HK-2 (cell line): ENCODE measurements around the gene ANK2.
A peak's percentile ranks its signal among the peaks of the same experiment; 100 is the strongest.
"Not testable (repeated sequence)": the region's sequence is repeated elsewhere in the genome, so short reads cannot be mapped to it uniquely, and the experiment has no call there.

Experiments used
- DNase-seq: peaks from one replicate; pipeline ENCODE4 v3.0.0-alpha.2; 2018; ENCODE audit not compliant: unreplicated experiment

Gene ANK2

GRCh38 chr4:113148925-113149324, 99.5 kb downstream of the ANK2 start:
- DNase-seq = no peak

DNA sequence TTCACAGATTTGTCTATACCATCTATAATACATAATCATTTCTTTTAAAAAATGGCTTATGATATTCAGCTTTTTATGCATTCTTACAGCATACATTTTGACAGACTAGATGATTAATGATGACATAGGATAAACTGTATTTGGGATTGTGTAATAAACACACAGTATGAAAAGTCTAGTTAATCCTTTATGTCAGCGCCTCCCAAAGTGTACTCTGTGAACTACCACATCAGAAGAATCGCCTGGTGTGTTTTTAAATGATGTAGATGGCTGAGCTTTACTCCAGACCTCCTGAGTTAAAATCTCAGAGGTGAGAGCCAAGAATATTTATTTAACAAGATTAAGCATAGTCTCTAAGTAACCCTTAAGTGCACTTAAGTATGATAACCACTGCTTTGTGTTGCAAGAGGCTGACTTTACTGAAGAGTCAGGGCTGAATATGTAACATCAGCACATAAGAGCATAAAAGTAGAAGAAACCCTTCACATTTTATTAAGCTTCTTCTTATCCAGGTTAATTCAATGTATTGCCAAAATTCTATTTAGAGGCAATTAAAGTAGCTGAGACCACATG, 104.2 kb downstream of the ANK2 start:
- no peak for DNase-seq

- no peak for DNase-seq
Observed at GRCh38 chr4:113154281-113154680, 104.8 kb downstream of the ANK2 start.

DNA sequence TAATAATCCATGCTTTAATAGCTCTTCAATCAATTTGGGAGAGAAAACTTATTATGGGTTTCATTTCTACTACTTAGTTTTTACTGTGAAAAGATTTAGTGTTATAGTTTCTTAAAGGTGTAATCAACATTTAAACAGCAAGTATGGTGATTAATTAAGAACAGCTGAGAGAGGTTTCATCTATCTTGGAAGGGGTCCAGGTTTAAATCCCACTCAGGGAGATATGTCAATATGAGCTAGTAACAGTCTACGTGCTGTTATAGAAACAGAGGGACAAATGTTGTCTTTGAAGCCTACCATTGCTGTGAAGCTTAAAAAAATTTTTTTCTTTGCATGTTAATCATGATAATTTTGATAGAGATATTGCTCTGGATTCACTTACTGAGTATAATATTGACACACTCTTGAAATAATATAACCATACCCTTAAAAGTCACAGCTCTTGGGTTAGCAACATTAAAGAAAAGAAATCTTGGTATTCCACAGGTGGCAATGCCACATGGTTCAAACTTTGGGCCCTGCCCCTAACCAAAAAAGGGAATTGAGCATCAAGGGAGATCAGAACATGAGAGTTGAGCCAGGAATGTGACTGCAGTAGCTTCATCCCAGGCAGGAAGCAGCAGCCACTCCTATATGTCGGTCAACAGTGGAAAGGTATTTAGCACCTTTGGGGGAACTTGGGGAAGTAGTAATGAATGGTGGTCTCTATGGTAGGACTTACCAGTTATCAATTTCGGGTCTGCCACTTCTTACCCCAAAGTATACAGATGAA, 107.8 kb downstream of the ANK2 start:
- no peak for DNase-seq

DNA sequence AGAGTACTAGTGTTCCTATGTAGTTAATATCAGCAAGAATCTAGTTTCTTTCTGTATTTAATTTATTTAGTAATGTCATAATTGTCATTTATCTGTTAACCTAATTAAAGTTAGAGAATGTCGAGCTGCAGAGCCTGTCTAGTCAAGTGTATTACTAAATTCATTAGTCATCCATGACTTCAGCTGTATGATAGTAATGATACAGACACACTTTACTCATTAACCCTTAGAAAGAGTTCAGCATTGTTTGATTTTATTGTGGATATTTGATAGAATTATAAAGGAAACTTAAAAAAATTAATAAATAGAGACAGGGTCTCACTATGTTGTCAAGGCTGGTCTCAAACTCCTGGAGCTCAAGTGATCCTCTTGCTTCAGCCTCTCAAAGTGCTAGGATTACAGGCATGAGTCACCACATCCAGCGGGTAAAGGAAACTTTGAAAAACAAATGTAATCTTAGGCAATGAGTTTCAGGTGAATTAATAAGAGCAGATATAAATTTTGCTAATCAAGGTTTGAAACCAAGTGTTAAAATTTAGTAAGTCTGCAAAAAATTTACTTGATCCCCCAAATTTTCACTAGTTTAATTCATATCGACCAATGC, 110.6 kb downstream of the ANK2 start:
- no peak for DNase-seq

DNA sequence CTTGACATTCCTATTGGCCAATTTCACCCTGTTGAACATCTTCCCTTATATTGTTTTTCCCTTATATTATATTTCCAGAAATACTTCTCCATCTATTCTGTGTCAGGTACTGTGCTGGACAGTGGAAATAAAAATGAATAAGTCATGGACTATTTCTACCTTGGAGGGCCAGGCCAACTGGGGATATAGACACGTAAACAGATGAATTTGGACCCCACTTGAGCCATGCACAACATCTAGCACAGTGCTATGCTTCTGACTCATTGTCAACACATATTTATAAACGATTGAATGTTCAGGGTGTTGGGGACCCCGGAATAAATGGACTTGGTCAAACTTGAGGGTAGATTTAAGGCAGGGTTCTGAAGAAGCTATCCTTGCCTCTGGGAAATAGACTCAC, 111.1 kb downstream of the ANK2 start:
- DNase-seq = no peak

GRCh38 chr4:113162089-113162488, 112.6 kb downstream of the ANK2 start:
- no peak for DNase-seq

DNA sequence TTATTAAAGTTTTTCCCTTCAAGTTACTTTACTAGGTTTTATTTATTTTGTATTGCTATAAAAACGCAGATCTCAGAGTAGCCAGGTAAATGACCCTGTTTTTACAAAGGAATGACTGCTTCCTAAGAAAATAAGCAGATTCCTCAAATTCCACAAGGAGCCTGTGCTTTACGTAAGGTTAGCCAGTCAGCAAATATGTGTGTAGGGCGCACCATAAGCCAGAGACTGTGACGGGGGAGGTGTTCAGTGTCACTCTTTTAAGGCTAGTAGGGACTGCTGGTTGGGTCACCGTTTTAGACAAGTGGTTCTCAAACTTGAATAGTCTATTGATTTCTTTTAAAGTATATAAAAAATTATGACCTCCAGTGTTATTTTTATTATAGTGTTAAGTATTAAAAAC, 119.9 kb downstream of the ANK2 start:
- DNase-seq = peak; percentile 38

GRCh38 chr4:113170115-113170804, 120.8 kb downstream of the ANK2 start:
- no peak for DNase-seq

GRCh38 chr4:113170805-113171468, 121.5 kb downstream of the ANK2 start:
- DNase-seq = no peak

GRCh38 chr4:113173126-113173792, 123.8 kb downstream of the ANK2 start:
- no peak for DNase-seq

GRCh38 chr4:113173793-113174264, 124.4 kb downstream of the ANK2 start:
- no peak for DNase-seq

- DNase-seq = no peak
Observed at GRCh38 chr4:113179091-113179490, 129.6 kb downstream of the ANK2 start.

DNA sequence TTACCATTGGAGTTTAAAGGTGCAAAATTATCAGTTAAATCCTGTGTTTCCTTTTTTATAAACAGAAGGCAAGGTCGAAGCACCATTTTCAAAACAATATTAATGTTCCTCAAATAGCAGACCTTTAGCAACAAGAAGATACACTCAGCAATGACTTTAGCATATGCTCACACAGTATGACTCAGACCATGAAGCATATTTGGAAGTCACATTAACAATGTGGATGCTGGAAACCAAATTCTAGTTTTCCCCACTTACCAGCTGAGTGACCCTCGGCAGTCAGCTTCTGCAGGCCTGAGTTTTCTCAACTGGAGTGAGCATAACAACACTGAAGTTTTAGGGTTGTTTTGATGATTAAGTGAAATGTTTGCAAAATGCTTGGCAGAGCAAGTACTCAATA, 130.5 kb downstream of the ANK2 start:
- DNase-seq = no peak

GRCh38 chr4:113181289-113182007, 132.0 kb downstream of the ANK2 start:
- DNase-seq = no peak

DNA sequence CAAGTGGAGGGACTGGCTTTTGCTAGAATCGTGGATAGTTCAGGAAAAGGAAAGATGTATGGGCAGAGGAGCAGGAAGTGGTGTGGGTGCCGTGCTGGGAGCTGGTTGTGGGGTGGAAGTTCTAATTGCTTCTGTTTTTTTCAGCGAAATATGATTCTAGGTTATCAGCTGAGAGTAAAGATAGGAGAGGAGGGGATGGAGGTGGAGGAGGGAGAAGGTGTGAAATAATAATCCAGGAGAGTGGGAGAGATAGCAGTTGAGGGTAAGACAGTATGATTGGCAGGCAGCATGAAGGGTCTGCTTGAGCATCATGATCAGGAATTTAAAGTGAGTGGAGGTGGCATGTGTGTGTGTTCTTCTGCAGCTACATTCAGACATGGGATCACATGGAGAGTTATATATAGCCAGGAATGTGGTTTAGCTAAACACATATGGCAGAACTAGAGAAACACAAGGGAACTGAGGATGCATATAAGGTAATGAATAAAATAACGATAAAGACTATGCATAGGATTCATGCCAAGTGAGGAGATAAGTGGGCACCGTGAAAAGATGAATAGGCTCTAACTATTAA, 133.7 kb downstream of the ANK2 start:
- DNase-seq = no peak

GRCh38 chr4:113186220-113186619, 136.8 kb downstream of the ANK2 start:
- DNase-seq = not testable (repeated sequence)

DNA sequence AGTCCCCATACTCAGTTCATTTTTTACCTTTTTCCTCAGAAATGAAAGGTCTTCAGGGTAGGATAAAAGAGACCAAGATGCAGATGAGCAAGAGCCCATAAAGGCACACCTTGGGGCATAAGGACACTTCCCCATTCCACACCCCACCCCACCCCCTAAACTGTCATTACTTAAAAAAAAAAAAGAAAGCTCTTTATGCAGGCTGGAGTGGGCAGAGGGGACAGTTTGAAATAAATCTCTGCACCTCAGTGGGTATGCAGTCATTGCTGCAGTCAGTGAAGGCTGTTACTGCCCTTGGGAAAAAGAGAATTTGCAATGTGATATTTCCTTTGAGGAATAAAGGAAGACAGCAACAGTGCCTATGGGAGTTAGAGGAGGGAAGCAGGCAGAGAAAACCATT, 137.5 kb downstream of the ANK2 start:
- DNase-seq = no peak

DNA sequence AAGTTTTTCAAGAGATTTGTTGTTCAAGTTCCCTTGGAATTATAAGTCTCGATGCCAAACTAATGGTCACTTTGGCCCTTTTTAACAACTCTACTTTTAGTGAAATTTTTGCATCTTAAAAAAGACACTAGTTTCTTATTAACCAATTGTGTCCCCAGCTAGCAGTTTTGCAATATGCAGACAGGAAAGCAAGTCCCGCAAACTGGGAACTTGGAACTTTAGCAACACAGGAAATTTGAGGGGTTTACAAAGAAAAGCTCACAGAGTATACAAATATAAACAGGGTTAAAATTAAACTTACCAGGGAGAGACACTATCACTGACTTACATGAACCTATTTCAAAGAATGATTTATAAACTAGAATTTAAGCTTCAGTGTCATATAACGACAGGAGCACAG, 137.9 kb downstream of the ANK2 start:
- DNase-seq = no peak

GRCh38 chr4:113189546-113189945, 140.1 kb downstream of the ANK2 start:
- no peak for DNase-seq
